WTC11 (cell line): ENCODE results near the gene PIEZO1.

Experiments used
- CTCF ChIP-seq: fragments of 200-600 bp; IDR thresholded peaks from 2 replicates; pipeline ENCODE4 v1.8.0; 2022; ENCODE audit warnings: antibody characterized with exemption
- ZBTB43 ChIP-seq: sonication (generic); formaldehyde crosslinking; IDR thresholded peaks from 2 replicates; pipeline ENCODE4 v1.8.1; 2023; ENCODE audit warnings: mild to moderate bottlenecking, missing genetic modification reagents
- TF ChIP-seq, protein P1 (sequence below): sonication (generic); formaldehyde crosslinking; IDR thresholded peaks from 2 replicates; pipeline ENCODE4 v1.8.1; 2022; ENCODE audit warnings: low read depth, mild to moderate bottlenecking, moderate library complexity, missing genetic modification reagents, borderline replicate concordance

GRCh38 chr16:88772871-88773811 lies 11.9 kb downstream of the PIEZO1 start:
- TF ChIP-seq CTCF, result no peak
- TF ChIP-seq, protein P1, sequence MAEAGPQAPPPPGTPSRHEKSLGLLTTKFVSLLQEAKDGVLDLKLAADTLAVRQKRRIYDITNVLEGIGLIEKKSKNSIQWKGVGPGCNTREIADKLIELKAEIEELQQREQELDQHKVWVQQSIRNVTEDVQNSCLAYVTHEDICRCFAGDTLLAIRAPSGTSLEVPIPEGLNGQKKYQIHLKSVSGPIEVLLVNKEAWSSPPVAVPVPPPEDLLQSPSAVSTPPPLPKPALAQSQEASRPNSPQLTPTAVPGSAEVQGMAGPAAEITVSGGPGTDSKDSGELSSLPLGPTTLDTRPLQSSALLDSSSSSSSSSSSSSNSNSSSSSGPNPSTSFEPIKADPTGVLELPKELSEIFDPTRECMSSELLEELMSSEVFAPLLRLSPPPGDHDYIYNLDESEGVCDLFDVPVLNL (CRISPR knock-in tag), result no peak
- no peak for TF ChIP-seq ZBTB43 (CRISPR knock-in tag)
